A673 (cell line): ENCODE results near the gene GPR137C.

ENCODE experiments used
- EZH2 ChIP-seq: fragments of 200-600 bp; sonication (generic); IDR thresholded peaks from 2 replicates; pipeline ENCODE4 v1.6.1; 2017; ENCODE audit warnings: borderline replicate concordance, low read depth, mild to moderate bottlenecking, mixed read lengths, antibody characterized with exemption, low read length; ENCODE audit not compliant: poor library complexity, severe bottlenecking
- TF ChIP-seq, protein P1 (sequence below): fragments of 300-800, 200-600 bp; sonication (generic); conservative IDR thresholded peaks from 2 replicates; pipeline ENCODE4 v1.5.1; 2017; ENCODE audit warnings: low read depth, mild to moderate bottlenecking, antibody characterized with exemption, low read length, moderate library complexity, mixed read lengths

GRCh38 chr14:52602131-52602530 is 49.5 kb downstream of the GPR137C start:
- TF ChIP-seq, protein P1, sequence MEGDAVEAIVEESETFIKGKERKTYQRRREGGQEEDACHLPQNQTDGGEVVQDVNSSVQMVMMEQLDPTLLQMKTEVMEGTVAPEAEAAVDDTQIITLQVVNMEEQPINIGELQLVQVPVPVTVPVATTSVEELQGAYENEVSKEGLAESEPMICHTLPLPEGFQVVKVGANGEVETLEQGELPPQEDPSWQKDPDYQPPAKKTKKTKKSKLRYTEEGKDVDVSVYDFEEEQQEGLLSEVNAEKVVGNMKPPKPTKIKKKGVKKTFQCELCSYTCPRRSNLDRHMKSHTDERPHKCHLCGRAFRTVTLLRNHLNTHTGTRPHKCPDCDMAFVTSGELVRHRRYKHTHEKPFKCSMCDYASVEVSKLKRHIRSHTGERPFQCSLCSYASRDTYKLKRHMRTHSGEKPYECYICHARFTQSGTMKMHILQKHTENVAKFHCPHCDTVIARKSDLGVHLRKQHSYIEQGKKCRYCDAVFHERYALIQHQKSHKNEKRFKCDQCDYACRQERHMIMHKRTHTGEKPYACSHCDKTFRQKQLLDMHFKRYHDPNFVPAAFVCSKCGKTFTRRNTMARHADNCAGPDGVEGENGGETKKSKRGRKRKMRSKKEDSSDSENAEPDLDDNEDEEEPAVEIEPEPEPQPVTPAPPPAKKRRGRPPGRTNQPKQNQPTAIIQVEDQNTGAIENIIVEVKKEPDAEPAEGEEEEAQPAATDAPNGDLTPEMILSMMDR, result no peak
- TF ChIP-seq EZH2, result no peak
